OCI-M2 (cell line): Measurements from ENCODE around the gene CAMTA1.

Experiments
- DNase-seq: peaks from one replicate; lab custom pipeline; 2025; ENCODE audit not compliant: unreplicated experiment; lab: John Stamatoyannopoulos, UW

The CAMTA1 gene

GRCh38 chr1:7505094-7505770 lies 720.0 kb downstream of the CAMTA1 start:
- no peak for DNase-seq

DNA sequence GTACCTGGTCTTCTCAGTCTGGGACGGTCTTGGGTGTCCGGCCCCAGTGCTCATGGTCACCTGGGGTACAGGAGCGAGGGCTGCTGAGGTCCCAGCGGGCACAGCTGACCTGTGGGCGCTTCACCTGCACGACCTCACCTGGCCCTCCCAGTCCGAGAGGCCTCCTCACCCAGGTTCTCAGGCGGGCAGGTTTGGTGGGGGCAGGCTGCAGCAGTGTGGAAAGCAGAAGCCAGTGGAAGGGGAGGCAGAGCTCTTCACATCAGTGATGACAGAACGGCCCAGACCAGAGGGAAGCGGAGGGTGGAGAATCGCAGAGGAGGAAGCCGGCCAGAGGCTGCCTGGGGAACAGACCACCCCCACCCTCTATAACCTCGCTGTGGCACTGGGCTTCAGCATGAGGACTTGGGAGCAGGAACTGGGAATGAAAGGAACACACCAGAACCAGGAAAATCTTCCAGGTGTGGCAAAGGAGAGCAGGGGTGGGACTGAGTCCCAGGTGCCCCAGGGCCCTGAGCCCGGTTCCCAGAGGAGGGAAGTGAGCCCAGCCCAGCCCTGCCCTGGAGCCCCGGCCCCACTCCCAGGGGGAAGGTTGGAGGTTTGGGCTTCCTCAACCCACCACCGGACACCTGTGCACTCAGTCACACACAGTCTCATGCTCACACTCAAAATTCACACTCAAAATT lies 720.7 kb downstream of the CAMTA1 start:
- DNase-seq, result no peak

DNA sequence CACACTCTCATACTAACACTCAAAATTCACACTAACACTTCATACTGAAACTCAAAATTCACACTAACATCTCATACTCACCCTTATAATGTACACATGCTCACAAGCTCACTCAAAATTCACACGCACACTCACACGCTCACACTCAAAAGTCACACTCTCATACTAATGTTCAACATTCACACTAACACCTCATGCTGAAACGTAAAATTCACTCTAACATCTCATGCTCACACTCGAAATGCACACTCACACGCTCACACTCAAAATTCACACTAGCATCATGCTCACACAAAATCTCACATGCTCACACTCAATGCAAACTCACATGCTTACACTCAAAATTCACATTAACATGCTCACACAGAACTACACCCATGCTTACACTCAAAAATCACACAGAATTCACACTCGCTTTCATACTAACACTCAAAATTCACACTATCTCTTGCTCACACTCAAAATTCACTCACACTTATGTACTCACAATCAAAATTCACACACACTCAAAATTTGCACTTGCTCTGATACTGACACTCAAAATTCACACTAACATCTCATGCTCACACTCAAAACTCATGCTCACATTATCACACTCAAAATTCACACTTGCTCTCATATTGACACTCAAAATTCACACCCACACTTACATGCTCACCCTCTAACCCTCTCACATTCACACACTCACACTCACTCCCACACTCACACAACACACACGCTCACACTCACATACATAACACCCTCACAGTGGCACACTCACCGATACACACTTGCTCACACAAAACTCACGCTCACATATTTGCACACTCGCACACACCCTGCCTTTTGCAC lies 721.4 kb downstream of the CAMTA1 start:
- no peak for DNase-seq

- DNase-seq, result no peak
Measured at GRCh38 chr1:7507285-7508019, 722.2 kb downstream of the CAMTA1 start.

DNA sequence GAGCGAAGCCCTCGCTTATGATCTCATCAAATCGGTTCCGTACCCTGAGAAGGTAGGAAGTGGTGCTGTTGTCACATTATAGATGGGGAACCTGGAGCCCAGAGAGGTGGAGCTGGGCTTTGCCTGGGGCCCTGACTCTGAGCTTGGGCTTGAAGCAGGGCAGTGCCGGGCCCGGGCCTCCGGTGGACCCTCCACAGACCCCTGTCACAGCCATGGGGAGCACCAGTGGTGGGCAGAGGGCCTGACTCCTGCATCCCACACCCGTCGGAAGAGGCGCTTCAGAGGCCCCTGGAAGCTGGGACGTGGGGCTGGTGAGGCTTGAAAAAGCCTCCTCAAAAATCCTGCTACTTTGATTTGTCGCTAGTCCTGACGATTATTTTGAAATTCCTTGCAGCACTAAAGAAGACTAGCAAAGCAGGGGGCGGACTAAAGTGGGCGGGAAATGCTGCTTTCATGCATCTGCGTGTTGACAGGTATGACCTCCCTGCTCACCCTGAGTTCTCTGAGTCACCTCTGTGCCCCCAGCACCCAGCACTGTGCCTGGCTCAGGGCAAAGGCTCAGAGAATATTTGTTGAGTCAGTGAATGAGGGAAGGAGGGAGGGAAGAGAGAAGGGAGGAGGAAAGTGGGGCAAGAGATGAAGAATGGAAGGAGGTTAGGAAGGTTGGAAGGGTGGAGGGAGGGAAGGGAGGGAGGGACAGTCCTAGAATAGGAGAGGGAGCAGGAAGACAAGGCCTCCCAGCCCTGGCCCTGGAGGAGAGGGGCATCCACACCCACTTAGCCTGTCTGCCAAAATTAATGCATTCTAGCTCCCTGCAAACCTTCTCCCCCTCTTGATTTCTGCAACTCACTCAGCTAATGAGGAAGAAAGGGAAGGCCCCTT lies 723.0 kb downstream of the CAMTA1 start:
- no peak for DNase-seq

DNA sequence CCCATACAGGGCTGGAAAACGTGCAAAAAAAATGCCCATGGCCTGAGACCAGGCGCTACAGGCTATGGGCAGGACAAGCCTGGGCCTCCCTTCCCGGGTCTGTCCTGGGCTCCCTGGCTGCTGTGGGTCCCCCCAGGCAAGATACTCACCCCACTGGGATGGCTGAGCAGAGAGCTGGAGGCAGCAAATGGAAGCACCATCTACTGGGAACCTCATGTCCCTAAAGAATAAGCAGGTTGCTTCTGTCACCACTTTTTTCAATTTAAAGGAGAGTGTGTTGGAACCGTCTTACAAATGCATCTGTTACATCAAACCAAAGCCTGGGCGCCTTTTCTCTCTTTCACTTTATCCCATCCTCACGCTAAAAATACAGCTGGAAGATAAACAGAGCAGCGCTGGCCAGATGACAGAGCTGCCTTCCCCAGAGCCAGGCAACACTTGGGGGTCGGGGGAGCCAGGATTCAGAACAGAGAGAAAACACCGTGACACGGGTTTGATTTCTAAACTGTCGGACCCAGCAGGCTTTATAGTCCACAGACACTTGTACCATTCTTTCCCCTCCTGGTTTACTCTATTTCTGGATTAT lies 723.8 kb downstream of the CAMTA1 start:
- DNase-seq, result no peak

DNA sequence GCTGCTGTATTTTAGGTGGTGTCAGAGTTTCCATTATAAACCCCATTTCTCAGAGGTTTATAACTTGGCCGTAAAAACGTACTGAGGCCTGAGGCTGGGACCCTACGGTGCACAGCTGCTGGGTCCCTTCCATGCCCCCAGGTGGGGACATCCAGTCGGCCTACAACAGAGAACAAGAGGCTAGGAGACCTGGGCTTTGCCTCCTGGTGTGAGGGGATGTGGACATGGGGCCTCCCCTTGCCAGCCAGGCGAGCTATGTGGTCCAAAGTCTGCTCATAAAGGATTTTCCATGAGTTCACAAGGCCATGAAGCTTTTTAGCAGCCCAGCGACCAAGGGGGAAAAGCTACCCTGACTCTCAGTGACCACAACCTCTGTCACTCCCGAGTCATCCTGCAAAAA lies 724.3 kb downstream of the CAMTA1 start:
- DNase-seq, result no peak

DNA sequence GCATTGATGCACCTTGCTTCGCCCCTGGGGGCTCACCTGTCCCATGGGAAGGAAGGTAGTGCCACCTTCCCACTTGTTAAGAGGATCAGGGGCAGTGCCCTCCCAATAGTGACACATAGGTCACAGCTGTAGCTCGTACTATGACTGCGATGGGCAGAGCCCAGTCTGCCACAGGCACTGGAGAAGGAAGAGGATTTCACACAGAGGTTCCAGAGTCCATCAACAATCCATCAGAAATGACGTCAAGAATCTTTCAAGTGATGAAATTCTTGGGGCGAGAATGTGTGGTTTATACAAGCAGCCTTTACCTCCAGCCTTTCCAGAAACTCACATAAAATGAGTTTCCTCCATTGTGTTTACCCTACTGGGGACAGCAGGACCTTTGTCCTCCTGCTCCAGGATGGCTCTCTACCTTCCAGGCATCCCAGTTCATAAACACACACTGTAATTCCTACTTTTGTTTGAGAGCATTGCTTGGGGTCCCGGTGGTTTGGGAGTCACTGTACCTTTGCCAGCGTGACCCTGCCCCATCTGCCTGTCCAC lies 725.2 kb downstream of the CAMTA1 start:
- no peak for DNase-seq

- no peak for DNase-seq
Measured at GRCh38 chr1:7511381-7511780, 726.1 kb downstream of the CAMTA1 start.

- no peak for DNase-seq
Measured at GRCh38 chr1:7513081-7513480, 727.8 kb downstream of the CAMTA1 start.

DNA sequence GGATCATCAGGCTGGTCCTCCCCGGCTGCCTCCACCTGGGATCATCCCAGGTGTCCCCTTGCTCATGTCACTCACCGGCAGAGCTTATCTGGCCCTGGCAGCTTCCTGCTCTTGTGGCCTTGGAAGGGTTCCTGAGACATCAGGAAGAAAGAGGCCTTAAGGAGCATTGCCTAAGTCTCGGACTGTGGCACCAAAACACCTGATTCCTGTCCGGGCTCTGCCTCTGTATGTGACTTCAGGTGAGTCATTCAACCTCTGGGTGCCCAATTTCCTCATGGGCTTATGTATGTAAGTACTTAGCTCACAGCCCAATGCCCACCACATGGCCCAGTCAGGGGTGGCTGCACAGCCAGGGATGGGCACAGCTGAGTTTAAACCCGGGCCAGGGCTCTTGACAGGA lies 729.9 kb downstream of the CAMTA1 start:
- no peak for DNase-seq

GRCh38 chr1:7515904-7516303 lies 730.6 kb downstream of the CAMTA1 start:
- DNase-seq, result no peak

DNA sequence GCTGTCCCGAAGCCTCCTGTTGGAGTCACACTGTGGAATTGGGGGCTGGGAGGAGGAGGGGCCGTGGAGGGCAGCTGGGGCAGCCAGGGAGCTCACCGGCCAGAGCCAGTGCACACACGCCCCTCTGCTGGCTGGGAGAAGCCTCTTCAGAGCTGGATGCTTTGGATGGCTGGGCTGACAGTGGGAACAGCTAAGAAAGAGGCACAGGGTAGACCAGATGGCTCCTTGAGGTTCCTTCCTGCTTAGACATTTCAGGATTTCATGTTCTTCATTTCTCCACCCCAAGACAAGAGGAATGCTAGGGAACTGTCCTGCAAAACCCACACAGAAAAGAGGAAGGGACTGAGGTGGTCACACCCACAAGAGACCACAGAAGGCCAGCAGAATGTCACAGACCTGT lies 731.1 kb downstream of the CAMTA1 start:
- no peak for DNase-seq

- no peak for DNase-seq
Measured at GRCh38 chr1:7516929-7517328, 731.7 kb downstream of the CAMTA1 start.

GRCh38 chr1:7517611-7518330 lies 732.5 kb downstream of the CAMTA1 start:
- no peak for DNase-seq

DNA sequence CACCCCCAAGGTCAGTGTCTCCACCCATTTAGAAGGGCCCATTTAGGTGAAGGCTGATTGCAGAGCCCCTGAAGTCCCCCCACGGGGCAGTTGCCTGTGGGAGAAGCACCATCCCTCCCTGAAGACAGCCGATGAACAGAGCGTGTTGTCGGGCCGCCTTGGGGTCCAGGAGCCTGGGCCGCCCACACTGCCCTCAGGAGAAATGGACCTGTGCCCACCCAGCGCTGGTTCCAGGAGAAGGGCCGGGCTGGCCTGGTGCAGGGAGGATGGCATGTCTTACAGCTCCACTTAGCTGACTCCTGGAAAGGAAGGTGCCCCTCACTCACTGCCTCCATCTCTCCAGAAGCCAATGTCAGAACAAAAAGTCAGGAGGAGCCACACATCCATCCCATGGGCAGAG lies 733.2 kb downstream of the CAMTA1 start:
- no peak for DNase-seq

DNA sequence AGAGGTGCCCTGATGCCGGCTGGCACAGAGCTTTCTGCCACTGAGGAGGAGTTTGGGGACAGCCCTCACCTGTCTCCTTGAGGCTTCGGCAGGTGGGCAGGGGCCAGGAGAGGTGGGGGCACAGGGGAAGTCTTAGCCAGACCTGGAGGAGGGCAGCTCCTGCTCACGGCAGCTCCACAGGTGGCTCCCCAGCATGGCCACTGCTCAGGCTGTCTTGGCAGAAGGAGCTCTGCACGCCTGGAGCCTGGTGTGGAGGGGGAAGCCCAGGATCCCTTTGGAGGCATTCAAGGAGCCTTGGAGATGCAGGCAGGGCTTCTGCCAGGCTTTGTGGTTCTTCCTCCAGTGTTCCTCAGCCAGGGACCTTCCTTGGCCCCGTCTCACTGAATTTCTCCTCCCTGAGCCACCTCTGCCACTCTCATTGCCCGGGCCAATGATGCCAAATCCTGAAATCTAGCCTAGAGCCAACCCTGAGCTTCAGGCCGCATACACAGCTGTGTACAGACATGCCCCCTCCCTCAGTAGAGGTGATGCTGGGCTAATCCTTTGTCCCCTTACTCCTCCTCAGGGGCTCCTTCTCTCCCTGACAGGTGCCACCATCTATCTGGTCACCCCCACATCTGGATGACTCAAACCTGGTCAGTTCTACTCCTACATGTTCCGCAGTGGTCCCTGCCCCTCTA lies 734.1 kb downstream of the CAMTA1 start:
- no peak for DNase-seq

GRCh38 chr1:7519861-7520395 lies 734.7 kb downstream of the CAMTA1 start:
- DNase-seq, result no peak
